Measurements from ENCODE around the gene PTPRA. TPM values are rescaled to one million over a fixed set of nuclear protein-coding genes. Genes with fewer than 3 reads are reported as not detected.

Gene PTPRA
- polyA plus RNA-seq, 3 donors: 13.0 to 41.9 (median 13.1) TPM

- Histone ChIP-seq H3K9me3 (replicated peaks in 1 of 2; ENCODE audit: control insufficient read depth in 1 of 2, insufficient read depth in 1 of 2, low read length in 2 of 2) (no peaks in the 10 kb centered on the region), H2AFZ (ENCODE audit: insufficient read depth, low read depth, low read length, poor library complexity, severe bottlenecking) (no peak overlapping the region), H3K27ac (ENCODE audit: low read depth in 1 of 2, low read length in 2 of 2) (no peak overlapping the region), H3K4me1 (ENCODE audit: control insufficient read depth in 1 of 2, insufficient read depth in 2 of 2, low read length in 2 of 2) (no peaks in the 10 kb centered on the region), H3K9ac (ENCODE audit: insufficient read depth, low read length, poor library complexity, severe bottlenecking) (no peak overlapping the region), H3K36me3 (replicated peaks in 1 of 2; ENCODE audit: control insufficient read depth in 1 of 2, insufficient read depth in 2 of 2, low read length in 2 of 2) (peaks cover 48 to 91% of the 10 kb centered on the region in 2 donors), H3K4me3 (replicated peaks in 1 of 3; ENCODE audit: low read depth in 2 of 3, low read length in 3 of 3) (no peak overlapping the region), H3K4me2 (replicated peaks; ENCODE audit: extremely low read depth, low read length, poor library complexity, severe bottlenecking) (no peak overlapping the region), H3K79me2 (ENCODE audit: insufficient read depth, low read length) (no peaks in the 10 kb centered on the region), H4K20me1 (ENCODE audit: insufficient read depth, low read length) (no peaks in the 10 kb centered on the region), H3K27me3 (ENCODE audit: control insufficient read depth in 2 of 2, insufficient read depth in 2 of 2, low read length in 2 of 2) (no peaks in the 10 kb centered on the region)
- H3K4me3 Mint-ChIP-seq: no peak overlapping the region
- peaks cover 65 to 76% of the 10 kb centered on the region in 2 donors for H3K36me3 Mint-ChIP-seq
- no peak for DNase-seq
- no peaks in the 10 kb centered on the region for H3K4me1 Mint-ChIP-seq
- 14% methylated on average over 1 of the region's 1 CpG for WGBS (ENCODE audit: insufficient coverage)
- peak overlapping the region in 1 of 7 donors; percentile 57 for H3K27ac Mint-ChIP-seq
- no peak for TF ChIP-seq CTCF (IDR thresholded peaks at IDR 0.05)
- intact Hi-C loops (cut with micrococcal nuclease): no loop called here
- H3K9me3 Mint-ChIP-seq: no peaks in the 10 kb centered on the region
- H3K27me3 Mint-ChIP-seq (ENCODE audit: low read depth in 3 of 3): no peaks in the 10 kb centered on the region
Measured at GRCh38 chr20:3010985-3011723, 137.9 kb downstream of the PTPRA start.

DNA sequence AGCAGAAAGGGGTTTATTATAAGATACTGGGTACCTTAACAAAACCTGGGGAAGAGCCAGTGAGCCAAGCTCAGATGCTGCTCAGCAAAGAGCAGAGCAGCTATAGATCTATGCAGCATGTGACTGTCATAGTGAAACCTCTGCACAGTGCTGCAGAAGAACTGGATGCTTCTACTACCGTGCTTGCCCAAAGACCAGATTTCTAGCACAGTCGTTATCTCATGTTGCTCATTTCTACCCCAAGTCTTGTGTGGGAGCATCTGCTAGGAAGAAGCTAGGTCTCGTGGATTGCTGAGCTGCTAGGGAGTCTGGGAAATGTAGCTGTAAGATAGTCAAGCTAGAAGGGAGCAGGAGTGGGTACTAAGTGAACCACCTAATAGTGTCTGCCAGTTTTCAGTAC is 138.5 kb downstream of the PTPRA start:
- TF ChIP-seq CTCF (IDR thresholded peaks at IDR 0.05): no peak
- no peaks in the 10 kb centered on the region for H3K27me3 Mint-ChIP-seq (ENCODE audit: low read depth in 3 of 3)
- Histone ChIP-seq H2AFZ (ENCODE audit: insufficient read depth, low read depth, low read length, poor library complexity, severe bottlenecking) (no peak overlapping the region), H3K27ac (ENCODE audit: low read depth in 1 of 2, low read length in 2 of 2) (no peak overlapping the region), H3K27me3 (ENCODE audit: control insufficient read depth in 2 of 2, insufficient read depth in 2 of 2, low read length in 2 of 2) (no peaks in the 10 kb centered on the region), H3K4me1 (ENCODE audit: control insufficient read depth in 1 of 2, insufficient read depth in 2 of 2, low read length in 2 of 2) (no peaks in the 10 kb centered on the region), H3K4me3 (replicated peaks in 1 of 3; ENCODE audit: low read depth in 2 of 3, low read length in 3 of 3) (no peak overlapping the region), H3K9ac (ENCODE audit: insufficient read depth, low read length, poor library complexity, severe bottlenecking) (no peak overlapping the region), H4K20me1 (ENCODE audit: insufficient read depth, low read length) (no peaks in the 10 kb centered on the region), H3K79me2 (ENCODE audit: insufficient read depth, low read length) (no peaks in the 10 kb centered on the region), H3K36me3 (replicated peaks in 1 of 2; ENCODE audit: control insufficient read depth in 1 of 2, insufficient read depth in 2 of 2, low read length in 2 of 2) (peaks cover 46 to 91% of the 10 kb centered on the region in 2 donors), H3K9me3 (replicated peaks in 1 of 2; ENCODE audit: control insufficient read depth in 1 of 2, insufficient read depth in 1 of 2, low read length in 2 of 2) (no peaks in the 10 kb centered on the region), H3K4me2 (replicated peaks; ENCODE audit: extremely low read depth, low read length, poor library complexity, severe bottlenecking) (no peak overlapping the region)
- H3K4me1 Mint-ChIP-seq: no peaks in the 10 kb centered on the region
- DNase-seq: no peak
- peaks cover 63 to 76% of the 10 kb centered on the region in 2 donors for H3K36me3 Mint-ChIP-seq
- H3K27ac Mint-ChIP-seq: no peak overlapping the region
- no peaks in the 10 kb centered on the region for H3K9me3 Mint-ChIP-seq
- intact Hi-C loops (cut with micrococcal nuclease): no loop called here
- 88% methylated on average over 2 of the region's 3 CpGs for WGBS (ENCODE audit: insufficient coverage)
- no peak overlapping the region for H3K4me3 Mint-ChIP-seq
